Measurements from ENCODE around the gene TMPRSS11F.

The TMPRSS11F gene

DNA sequence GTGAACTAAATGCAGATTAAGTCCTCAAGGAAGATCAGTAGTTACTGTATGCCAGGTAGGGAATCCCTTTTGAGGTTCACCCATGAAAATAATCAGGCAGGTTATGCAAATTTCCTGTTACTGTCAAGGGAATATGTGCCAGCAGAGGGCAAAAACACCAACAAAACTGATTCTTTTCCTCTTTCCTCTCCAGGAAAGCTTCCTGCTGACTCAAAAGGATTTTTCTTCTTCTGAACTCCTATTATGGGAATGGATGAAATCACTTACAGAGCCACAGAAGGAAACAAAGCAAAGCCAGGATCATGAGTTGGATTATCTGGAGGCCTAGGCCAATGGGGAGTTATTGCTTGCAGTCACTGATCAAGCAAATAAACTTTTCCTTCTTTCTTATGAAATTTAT lies 49.7 kb downstream of the TMPRSS11F start:
- FAIRE-seq, result no peak

DNA sequence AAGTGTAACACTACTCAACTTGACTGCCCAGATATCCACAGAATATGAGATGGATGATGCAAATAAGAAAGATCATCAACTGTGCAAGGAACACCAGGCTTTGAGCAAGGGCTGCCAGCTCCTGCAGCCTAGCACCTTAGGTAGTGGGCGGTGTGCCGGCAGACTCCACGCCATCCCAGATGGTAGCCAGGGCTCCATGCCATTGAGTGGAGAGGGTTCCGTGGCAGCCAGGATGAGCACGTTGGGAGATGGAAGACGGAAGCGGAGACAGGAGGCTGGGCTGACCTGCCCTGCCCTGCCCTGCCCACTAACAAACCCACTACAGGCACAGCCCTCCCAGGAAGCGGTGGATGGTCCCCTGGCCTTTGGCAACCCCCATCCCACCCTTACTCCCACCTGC lies 51.9 kb downstream of the TMPRSS11F start:
- DNase-seq (ENCODE audit: extremely low spot score, insufficient read length, low read depth) (no peak), FAIRE-seq (no peak)

More for the DNA sequence above, 49.7 kb downstream of the TMPRSS11F start:
- no peak for DNase-seq (ENCODE audit: extremely low spot score, insufficient read length, low read depth)

- no peak for FAIRE-seq
These were observed 52.4 kb downstream of the TMPRSS11F start for GRCh38 chr4:68077301-68077700.

DNA sequence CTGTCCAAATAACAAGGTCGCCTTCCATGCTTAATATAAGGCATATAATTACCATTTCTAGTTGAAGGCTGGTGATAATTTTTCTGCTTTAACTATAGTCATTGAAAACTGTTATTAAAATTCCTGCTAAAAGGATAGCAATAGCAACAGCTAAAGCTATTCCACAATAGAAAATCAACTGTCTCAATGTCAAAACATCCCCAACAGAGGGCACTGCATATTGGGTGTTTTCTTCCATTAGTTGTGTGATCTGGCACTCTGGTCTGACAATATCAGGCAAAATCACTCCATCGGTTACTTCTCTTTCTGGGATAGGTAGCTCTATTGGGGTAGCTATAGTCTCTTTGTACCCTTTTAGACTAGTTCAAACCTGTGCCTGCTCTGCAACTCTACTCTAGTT lies 53.5 kb downstream of the TMPRSS11F start:
- no peak for DNase-seq (ENCODE audit: extremely low spot score, insufficient read length, low read depth)
- no peak for FAIRE-seq

More at GRCh38 chr4:68077301-68077700, 52.4 kb downstream of the TMPRSS11F start:
- no peak for DNase-seq (ENCODE audit: extremely low spot score, insufficient read length, low read depth)

GRCh38 chr4:68074397-68074796 lies 55.3 kb downstream of the TMPRSS11F start:
- FAIRE-seq (no peak), DNase-seq (ENCODE audit: extremely low spot score, insufficient read length, low read depth) (no peak)

DNA sequence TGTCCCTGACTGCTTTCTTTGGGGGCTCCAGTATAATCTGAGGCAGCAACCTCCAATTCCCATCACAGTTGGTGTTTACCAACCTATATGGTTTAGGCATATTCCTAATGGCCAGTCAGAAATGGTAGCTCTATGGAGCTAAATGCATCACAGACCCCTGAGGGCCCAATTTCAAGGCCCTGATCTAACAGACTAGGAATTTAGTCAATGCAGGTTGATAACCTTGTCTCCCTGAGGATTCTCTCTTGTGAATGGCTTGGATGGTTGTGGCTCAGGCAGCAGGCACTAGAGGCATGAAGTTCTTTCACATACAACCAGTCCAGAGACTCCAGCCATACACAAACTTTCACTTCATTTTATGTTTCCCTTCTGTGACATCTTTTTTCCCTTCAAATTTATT lies 59.4 kb downstream of the TMPRSS11F start:
- FAIRE-seq (no peak), DNase-seq (ENCODE audit: extremely low spot score, insufficient read length, low read depth) (no peak)

- DNase-seq (ENCODE audit: extremely low spot score, insufficient read length, low read depth) (no peak), FAIRE-seq (no peak)
These were observed 67.2 kb downstream of the TMPRSS11F start for GRCh38 chr4:68062501-68062900.

DNA sequence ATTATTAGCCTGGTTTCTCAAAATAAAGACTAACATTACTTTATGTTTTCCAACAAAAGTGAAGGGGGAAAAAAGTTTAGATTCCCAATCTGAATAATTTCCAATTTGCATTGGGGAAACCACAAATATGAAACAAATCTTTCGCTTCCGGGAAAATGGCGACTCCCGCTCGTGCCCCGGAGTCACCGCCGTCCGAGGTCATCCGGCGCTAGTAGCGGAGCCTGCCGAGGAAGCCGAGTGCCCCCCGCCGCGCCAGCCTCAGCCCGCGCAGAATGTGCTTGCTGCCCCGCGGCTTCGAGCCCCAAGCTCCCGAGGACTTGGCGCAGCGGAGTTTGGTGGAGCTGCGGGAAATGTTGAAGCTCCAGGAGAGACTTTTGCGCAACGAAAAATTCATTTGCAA lies 91.4 kb downstream of the TMPRSS11F start:
- FAIRE-seq, result no peak
- no peak for DNase-seq (ENCODE audit: extremely low spot score, insufficient read length, low read depth)

- DNase-seq (ENCODE audit: extremely low spot score, insufficient read length, low read depth), result no peak
These were observed 108.5 kb downstream of the TMPRSS11F start for GRCh38 chr4:68021185-68021584.

DNA sequence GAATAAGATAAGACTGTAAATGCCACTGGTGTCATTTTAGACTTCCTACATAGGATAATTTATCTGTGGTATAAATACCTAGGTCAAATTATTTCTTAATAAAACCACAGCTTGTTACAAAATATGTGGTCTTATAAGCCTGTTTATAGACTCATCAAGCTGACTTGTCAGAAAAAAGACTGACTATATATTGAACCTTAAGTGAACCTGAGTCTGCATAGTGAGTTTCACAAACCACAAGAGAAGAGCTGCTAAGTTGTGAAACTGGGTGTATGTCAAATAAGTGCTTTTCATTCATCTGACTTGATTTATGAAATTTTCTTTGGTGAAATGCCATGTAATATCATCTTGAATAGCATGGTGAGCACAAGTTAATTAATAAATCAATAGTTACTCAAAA lies 118.0 kb downstream of the TMPRSS11F start:
- no peak for FAIRE-seq
- DNase-seq (ENCODE audit: extremely low spot score, insufficient read length, low read depth), result no peak

More at GRCh38 chr4:68021185-68021584, 108.5 kb downstream of the TMPRSS11F start:
- FAIRE-seq, result no peak
